Measurements from ENCODE around the gene RGPD5. TPM values are rescaled to one million over a fixed set of nuclear protein-coding genes. Genes with fewer than 3 reads are reported as not detected.
"Not testable (repeated sequence)": the region's sequence is repeated elsewhere in the genome, so short reads cannot be mapped to it uniquely, and the experiment has no call there.

The RGPD5 gene
- total RNA-seq, 1 donor from 2014 or later = 41.1 TPM

GRCh38 chr2:109782446-109782993, 11.6 kb upstream of the RGPD5 start:
- not testable (repeated sequence) for H3K27ac Mint-ChIP-seq (ENCODE audit: unreplicated experiment); H2AFZ ChIP-seq (ENCODE audit: low read depth, low read length)

DNA sequence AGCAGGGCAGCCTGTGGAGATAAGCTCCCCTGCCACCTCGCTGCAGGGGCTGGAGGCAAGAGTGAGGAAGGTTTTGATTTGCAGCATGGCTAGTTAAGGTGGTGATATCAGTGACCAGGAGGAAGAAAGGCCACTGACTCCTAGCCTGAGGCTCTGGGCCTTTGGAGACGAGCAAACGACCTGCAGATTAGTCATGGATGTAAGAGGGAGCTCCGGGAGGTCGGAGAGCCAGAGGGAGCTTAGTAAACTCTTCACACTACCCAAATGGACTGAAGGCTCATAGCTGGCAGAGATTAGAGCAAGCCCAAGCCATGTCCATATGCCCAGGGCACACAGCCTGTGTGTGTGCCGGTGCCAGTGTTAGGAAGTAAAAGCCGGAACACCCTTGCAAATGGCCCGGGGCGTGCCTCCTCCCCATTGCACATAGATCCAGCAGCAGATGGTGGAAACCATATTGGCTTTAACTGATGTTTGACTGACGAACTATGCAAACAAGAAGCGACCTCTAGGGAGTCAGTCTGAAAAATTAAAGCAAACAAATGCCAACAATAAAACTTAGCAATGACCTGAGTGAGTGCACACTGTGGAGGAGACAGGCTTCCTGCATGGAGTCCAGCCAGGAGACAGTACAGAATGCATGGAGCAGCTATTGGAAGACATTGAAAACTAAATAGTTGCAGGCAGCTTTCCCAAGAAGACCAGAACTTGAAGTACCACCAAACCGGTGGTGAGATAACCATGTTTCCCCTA, 2.4 kb upstream of the RGPD5 start:
- H3K79me2 ChIP-seq (ENCODE audit: insufficient read depth, low read length); H3K9ac ChIP-seq (ENCODE audit: low read length); H3K4me3 Mint-ChIP-seq (ENCODE audit: unreplicated experiment); H3K4me2 ChIP-seq (ENCODE audit: low read length); H3K36me3 Mint-ChIP-seq (ENCODE audit: low read depth, unreplicated experiment); DNase-seq (ENCODE audit: low read depth); H3K4me1 ChIP-seq (ENCODE audit: insufficient read depth, low read length); H3K36me3 ChIP-seq (ENCODE audit: insufficient read depth, low read length); H3K27me3 ChIP-seq (ENCODE audit: insufficient read depth, low read length); H2AFZ ChIP-seq (ENCODE audit: low read depth, low read length); H3K9me3 Mint-ChIP-seq (ENCODE audit: unreplicated experiment); H3K27ac ChIP-seq (ENCODE audit: low read depth, low read length); H3K9me3 ChIP-seq (ENCODE audit: insufficient read depth, low read depth, low read length); H3K27me3 Mint-ChIP-seq (ENCODE audit: low read depth, unreplicated experiment); H4K20me1 ChIP-seq (ENCODE audit: insufficient read depth, low read length); FAIRE-seq; H3K4me1 Mint-ChIP-seq (ENCODE audit: low read depth, unreplicated experiment); H3K27ac Mint-ChIP-seq (ENCODE audit: unreplicated experiment); H3K4me3 ChIP-seq (ENCODE audit: insufficient read depth, low read depth, low read length): not testable (repeated sequence)

More at GRCh38 chr2:109782446-109782993, 11.6 kb upstream of the RGPD5 start:
- not testable (repeated sequence) for FAIRE-seq; H3K27me3 ChIP-seq (ENCODE audit: insufficient read depth, low read length); H3K36me3 Mint-ChIP-seq (ENCODE audit: low read depth, unreplicated experiment); H3K27ac ChIP-seq (ENCODE audit: low read depth, low read length); H3K79me2 ChIP-seq (ENCODE audit: insufficient read depth, low read length); H3K4me1 ChIP-seq (ENCODE audit: insufficient read depth, low read length); DNase-seq (ENCODE audit: low read depth); H3K9me3 ChIP-seq (ENCODE audit: insufficient read depth, low read depth, low read length); H3K4me1 Mint-ChIP-seq (ENCODE audit: low read depth, unreplicated experiment); H3K4me2 ChIP-seq (ENCODE audit: low read length); H3K9ac ChIP-seq (ENCODE audit: low read length); H3K9me3 Mint-ChIP-seq (ENCODE audit: unreplicated experiment); H3K36me3 ChIP-seq (ENCODE audit: insufficient read depth, low read length); H4K20me1 ChIP-seq (ENCODE audit: insufficient read depth, low read length); H3K4me3 ChIP-seq (ENCODE audit: insufficient read depth, low read depth, low read length); H3K4me3 Mint-ChIP-seq (ENCODE audit: unreplicated experiment); H3K27me3 Mint-ChIP-seq (ENCODE audit: low read depth, unreplicated experiment)

GRCh38 chr2:109792659-109793058, 1.4 kb upstream of the RGPD5 start:
- FAIRE-seq; H3K79me2 ChIP-seq (ENCODE audit: insufficient read depth, low read length): not testable (repeated sequence)

GRCh38 chr2:109871129-109871751, 77.1 kb downstream of the RGPD5 start:
- not testable (repeated sequence) for H3K9me3 ChIP-seq (ENCODE audit: insufficient read depth, low read depth, low read length); FAIRE-seq; H3K4me1 Mint-ChIP-seq (ENCODE audit: low read depth, unreplicated experiment); H3K27me3 ChIP-seq (ENCODE audit: insufficient read depth, low read length); H3K79me2 ChIP-seq (ENCODE audit: insufficient read depth, low read length); H3K4me1 ChIP-seq (ENCODE audit: insufficient read depth, low read length); DNase-seq (ENCODE audit: low read depth); H3K27ac Mint-ChIP-seq (ENCODE audit: unreplicated experiment); H4K20me1 ChIP-seq (ENCODE audit: insufficient read depth, low read length); H2AFZ ChIP-seq (ENCODE audit: low read depth, low read length); H3K4me3 Mint-ChIP-seq (ENCODE audit: unreplicated experiment); H3K9me3 Mint-ChIP-seq (ENCODE audit: unreplicated experiment); H3K36me3 Mint-ChIP-seq (ENCODE audit: low read depth, unreplicated experiment); H3K4me2 ChIP-seq (ENCODE audit: low read length); H3K9ac ChIP-seq (ENCODE audit: low read length); H3K36me3 ChIP-seq (ENCODE audit: insufficient read depth, low read length); H3K27me3 Mint-ChIP-seq (ENCODE audit: low read depth, unreplicated experiment); H3K4me3 ChIP-seq (ENCODE audit: insufficient read depth, low read depth, low read length); H3K27ac ChIP-seq (ENCODE audit: low read depth, low read length)

More at GRCh38 chr2:109792659-109793058, 1.4 kb upstream of the RGPD5 start:
- not testable (repeated sequence) for DNase-seq (ENCODE audit: low read depth); H3K27ac ChIP-seq (ENCODE audit: low read depth, low read length); H3K27me3 Mint-ChIP-seq (ENCODE audit: low read depth, unreplicated experiment); H3K4me3 Mint-ChIP-seq (ENCODE audit: unreplicated experiment); H3K4me1 ChIP-seq (ENCODE audit: insufficient read depth, low read length); H3K36me3 Mint-ChIP-seq (ENCODE audit: low read depth, unreplicated experiment); H3K27ac Mint-ChIP-seq (ENCODE audit: unreplicated experiment); H3K4me1 Mint-ChIP-seq (ENCODE audit: low read depth, unreplicated experiment); H3K9me3 Mint-ChIP-seq (ENCODE audit: unreplicated experiment); H4K20me1 ChIP-seq (ENCODE audit: insufficient read depth, low read length); H3K4me2 ChIP-seq (ENCODE audit: low read length); H3K27me3 ChIP-seq (ENCODE audit: insufficient read depth, low read length); H2AFZ ChIP-seq (ENCODE audit: low read depth, low read length); H3K9me3 ChIP-seq (ENCODE audit: insufficient read depth, low read depth, low read length); H3K9ac ChIP-seq (ENCODE audit: low read length); H3K36me3 ChIP-seq (ENCODE audit: insufficient read depth, low read length); H3K4me3 ChIP-seq (ENCODE audit: insufficient read depth, low read depth, low read length)

- H3K9me3 ChIP-seq (ENCODE audit: insufficient read depth, low read depth, low read length); FAIRE-seq; H3K4me1 Mint-ChIP-seq (ENCODE audit: low read depth, unreplicated experiment); H3K9ac ChIP-seq (ENCODE audit: low read length); H3K36me3 ChIP-seq (ENCODE audit: insufficient read depth, low read length); H3K4me3 ChIP-seq (ENCODE audit: insufficient read depth, low read depth, low read length); H3K9me3 Mint-ChIP-seq (ENCODE audit: unreplicated experiment); H3K4me1 ChIP-seq (ENCODE audit: insufficient read depth, low read length); H3K27me3 ChIP-seq (ENCODE audit: insufficient read depth, low read length); H4K20me1 ChIP-seq (ENCODE audit: insufficient read depth, low read length); H3K4me3 Mint-ChIP-seq (ENCODE audit: unreplicated experiment); H3K27me3 Mint-ChIP-seq (ENCODE audit: low read depth, unreplicated experiment); H2AFZ ChIP-seq (ENCODE audit: low read depth, low read length); H3K27ac ChIP-seq (ENCODE audit: low read depth, low read length); DNase-seq (ENCODE audit: low read depth); H3K36me3 Mint-ChIP-seq (ENCODE audit: low read depth, unreplicated experiment); H3K4me2 ChIP-seq (ENCODE audit: low read length); H3K79me2 ChIP-seq (ENCODE audit: insufficient read depth, low read length); H3K27ac Mint-ChIP-seq (ENCODE audit: unreplicated experiment): not testable (repeated sequence)
Observed at GRCh38 chr2:109876625-109877024, 82.5 kb downstream of the RGPD5 start.

GRCh38 chr2:109882112-109882511, 88.0 kb downstream of the RGPD5 start:
- not testable (repeated sequence) for H3K4me3 ChIP-seq (ENCODE audit: insufficient read depth, low read depth, low read length); H4K20me1 ChIP-seq (ENCODE audit: insufficient read depth, low read length); H3K27me3 ChIP-seq (ENCODE audit: insufficient read depth, low read length); H3K4me1 Mint-ChIP-seq (ENCODE audit: low read depth, unreplicated experiment); FAIRE-seq; H3K9me3 ChIP-seq (ENCODE audit: insufficient read depth, low read depth, low read length); H3K79me2 ChIP-seq (ENCODE audit: insufficient read depth, low read length); H2AFZ ChIP-seq (ENCODE audit: low read depth, low read length); H3K27ac ChIP-seq (ENCODE audit: low read depth, low read length); H3K9ac ChIP-seq (ENCODE audit: low read length); H3K4me1 ChIP-seq (ENCODE audit: insufficient read depth, low read length); H3K4me3 Mint-ChIP-seq (ENCODE audit: unreplicated experiment); H3K27ac Mint-ChIP-seq (ENCODE audit: unreplicated experiment); H3K27me3 Mint-ChIP-seq (ENCODE audit: low read depth, unreplicated experiment); H3K36me3 Mint-ChIP-seq (ENCODE audit: low read depth, unreplicated experiment); H3K36me3 ChIP-seq (ENCODE audit: insufficient read depth, low read length); H3K4me2 ChIP-seq (ENCODE audit: low read length); DNase-seq (ENCODE audit: low read depth); H3K9me3 Mint-ChIP-seq (ENCODE audit: unreplicated experiment)
